ENCODE measurements around the gene BICD2.

The BICD2 gene

GRCh38 chr9:92738661-92739081, 26.0 kb downstream of the BICD2 start:
- Mint-ChIP-seq H3K36me3 (ENCODE audit: insufficient read depth) (peaks cover 3% of the 10 kb centered on the region), H3K27ac (ENCODE audit: low read depth) (peak overlapping the region; percentile 41), H3K4me3 (no peak overlapping the region), H3K9me3 (no peaks in the 10 kb centered on the region), H3K4me1 (peaks cover 81% of the 10 kb centered on the region), H3K27me3 (no peaks in the 10 kb centered on the region)
- no peak for DNase-seq (ENCODE audit: low spot score in 2 of 2)
- ATAC-seq (replicated peaks; ENCODE audit: extremely low read depth, poor library complexity, severe bottlenecking): no peak

DNA sequence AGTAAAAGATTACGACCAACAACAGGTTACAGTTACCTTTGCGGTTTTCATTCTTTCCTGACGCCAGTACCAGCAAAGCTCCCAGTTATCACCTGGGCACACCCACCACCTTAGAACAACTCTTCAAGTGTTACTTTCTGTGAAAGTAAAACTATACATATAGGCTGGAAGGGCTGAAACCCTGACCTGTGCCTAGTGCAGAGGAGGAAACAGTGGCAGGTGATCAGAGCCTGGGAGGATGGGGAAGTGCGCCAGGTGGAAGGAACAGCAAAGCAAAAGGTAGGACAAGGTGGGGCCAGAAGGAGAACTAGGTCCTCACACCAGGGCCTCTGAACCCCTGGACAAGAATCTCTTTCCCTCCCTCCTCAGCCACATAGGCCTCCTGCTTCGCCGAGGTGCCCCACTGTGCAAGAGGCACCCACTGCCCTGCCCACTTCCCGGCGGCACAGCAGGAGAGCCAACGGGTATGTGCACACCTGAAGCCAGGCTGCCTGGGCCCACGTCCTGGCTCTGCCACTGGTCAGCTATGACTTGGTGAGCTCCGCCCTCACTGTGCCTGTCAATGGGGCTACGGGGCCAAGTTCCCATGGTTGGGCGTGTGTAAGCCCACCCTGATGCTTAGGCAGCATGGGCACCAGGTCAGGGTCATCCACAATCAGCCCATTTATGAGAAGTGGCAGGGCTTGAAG, 26.9 kb downstream of the BICD2 start:
- peaks cover 2% of the 10 kb centered on the region for H3K36me3 Mint-ChIP-seq (ENCODE audit: insufficient read depth)
- ATAC-seq (replicated peaks; ENCODE audit: extremely low read depth, poor library complexity, severe bottlenecking): no peak
- no peaks in the 10 kb centered on the region for H3K27me3 Mint-ChIP-seq

GRCh38 chr9:92737216-92737606, 27.4 kb downstream of the BICD2 start:
- ATAC-seq (replicated peaks; ENCODE audit: extremely low read depth, poor library complexity, severe bottlenecking) (no peak), DNase-seq (ENCODE audit: low spot score in 2 of 2) (no peak)
- Mint-ChIP-seq H3K4me3 (no peak overlapping the region), H3K36me3 (ENCODE audit: insufficient read depth) (peaks cover 2% of the 10 kb centered on the region), H3K9me3 (no peaks in the 10 kb centered on the region), H3K27me3 (no peaks in the 10 kb centered on the region), H3K27ac (ENCODE audit: low read depth) (peak overlapping the region; percentile 41), H3K4me1 (peaks cover 80% of the 10 kb centered on the region)

More for the DNA sequence above, 26.9 kb downstream of the BICD2 start:
- no peak for DNase-seq (ENCODE audit: low spot score in 2 of 2)
- peak overlapping the region; percentile 41 for H3K27ac Mint-ChIP-seq (ENCODE audit: low read depth)
- peaks cover 81% of the 10 kb centered on the region for H3K4me1 Mint-ChIP-seq
- no peak overlapping the region for H3K4me3 Mint-ChIP-seq
- H3K9me3 Mint-ChIP-seq: no peaks in the 10 kb centered on the region

- Mint-ChIP-seq H3K27ac (ENCODE audit: low read depth) (no peak overlapping the region), H3K9me3 (no peaks in the 10 kb centered on the region), H3K36me3 (ENCODE audit: insufficient read depth) (peaks cover 2% of the 10 kb centered on the region), H3K4me3 (no peak overlapping the region), H3K27me3 (no peaks in the 10 kb centered on the region), H3K4me1 (peaks cover 84% of the 10 kb centered on the region)
- no peak for DNase-seq (ENCODE audit: low spot score in 2 of 2)
- ATAC-seq (replicated peaks; ENCODE audit: extremely low read depth, poor library complexity, severe bottlenecking): no peak
Measured at GRCh38 chr9:92736563-92737215, 27.9 kb downstream of the BICD2 start.

DNA sequence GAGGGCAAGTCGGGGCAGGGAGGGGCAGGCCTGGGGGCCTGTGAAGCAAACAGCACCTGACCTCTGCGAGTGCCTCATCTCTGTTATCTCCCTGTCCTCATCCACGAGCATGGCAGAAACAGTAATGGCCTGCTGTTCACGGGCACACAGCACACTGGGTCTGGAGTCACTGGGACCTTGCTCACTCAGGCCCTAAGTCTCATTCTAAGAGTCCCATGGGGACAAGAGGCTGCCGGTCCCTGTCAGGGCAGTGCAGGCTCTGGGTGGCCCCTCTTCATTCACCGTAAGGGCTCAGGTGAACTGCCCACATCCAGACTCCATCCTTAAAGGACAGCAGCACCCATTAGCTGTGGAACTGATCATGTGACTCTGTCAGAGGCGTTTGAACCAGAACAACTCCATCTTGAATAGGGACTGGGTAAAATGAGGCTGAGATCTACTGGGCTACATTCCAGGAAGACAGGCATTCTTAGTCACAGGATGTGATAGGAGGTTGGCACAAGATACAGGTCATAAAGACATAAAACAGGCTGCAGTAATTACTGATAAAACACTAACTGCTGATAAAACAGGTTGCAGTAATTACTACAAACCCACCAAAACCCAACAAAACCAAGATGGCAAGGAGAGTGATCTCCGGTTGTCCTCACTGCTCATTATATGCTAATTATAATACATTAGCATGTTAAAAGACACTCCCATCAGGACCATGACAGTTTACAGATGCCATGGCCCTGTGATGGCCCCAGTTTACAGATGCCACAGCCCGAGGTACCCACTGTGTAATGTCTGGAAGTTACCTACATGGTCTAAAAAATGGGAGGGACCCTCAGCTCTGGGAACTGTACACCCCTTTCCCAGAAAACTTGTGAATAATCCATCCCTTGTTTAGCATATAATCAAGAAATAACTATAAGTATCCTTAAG, 28.7 kb downstream of the BICD2 start:
- Mint-ChIP-seq H3K27ac (ENCODE audit: low read depth) (peak overlapping the region; percentile 53), H3K9me3 (no peaks in the 10 kb centered on the region), H3K4me3 (no peak overlapping the region), H3K36me3 (ENCODE audit: insufficient read depth) (peaks cover 2% of the 10 kb centered on the region), H3K4me1 (peaks cover 83% of the 10 kb centered on the region), H3K27me3 (no peaks in the 10 kb centered on the region)
- no peak for ATAC-seq (replicated peaks; ENCODE audit: extremely low read depth, poor library complexity, severe bottlenecking)
- DNase-seq (ENCODE audit: low spot score in 2 of 2): no peak

DNA sequence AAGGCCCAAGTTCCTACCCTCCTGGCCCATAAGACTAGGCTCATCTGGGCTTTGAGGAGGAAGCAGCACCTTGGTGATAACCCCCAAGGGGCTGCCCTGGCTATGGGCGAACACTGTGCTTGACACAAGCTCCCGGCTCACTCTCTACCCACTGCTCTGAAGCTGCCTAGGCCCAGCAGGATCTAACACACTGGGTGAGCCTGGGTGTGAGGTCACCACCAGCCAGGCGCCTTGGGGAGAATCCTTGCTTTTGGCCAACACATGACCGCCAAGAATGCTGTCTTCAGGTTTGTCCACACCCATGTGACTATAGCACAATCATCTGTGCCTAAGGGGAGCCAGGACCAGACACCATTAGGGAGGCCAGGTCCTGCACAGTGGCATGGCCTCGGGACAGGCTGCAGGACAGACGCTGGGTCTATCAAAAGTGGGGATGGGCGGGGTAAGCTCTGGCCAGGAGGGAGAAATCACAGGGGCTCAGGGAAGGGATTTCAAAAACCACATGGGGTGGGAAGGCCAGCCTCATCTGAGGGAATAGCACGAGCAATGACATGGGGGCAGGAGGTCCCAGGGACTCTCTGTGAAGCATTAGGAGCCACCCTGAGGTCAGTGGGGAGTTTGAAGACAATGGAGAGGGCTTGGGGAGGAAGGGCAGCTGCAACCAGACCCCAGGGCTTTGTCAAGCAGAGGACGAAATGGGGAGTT, 29.6 kb downstream of the BICD2 start:
- no peak overlapping the region for H3K4me3 Mint-ChIP-seq
- DNase-seq (ENCODE audit: low spot score in 2 of 2) (no peak), ATAC-seq (replicated peaks; ENCODE audit: extremely low read depth, poor library complexity, severe bottlenecking) (no peak)
- H3K9me3 Mint-ChIP-seq: no peaks in the 10 kb centered on the region
- peak overlapping the region; percentile 53 for H3K27ac Mint-ChIP-seq (ENCODE audit: low read depth)
- H3K36me3 Mint-ChIP-seq (ENCODE audit: insufficient read depth): peaks cover 2% of the 10 kb centered on the region
- no peaks in the 10 kb centered on the region for H3K27me3 Mint-ChIP-seq
- peaks cover 75% of the 10 kb centered on the region for H3K4me1 Mint-ChIP-seq

DNA sequence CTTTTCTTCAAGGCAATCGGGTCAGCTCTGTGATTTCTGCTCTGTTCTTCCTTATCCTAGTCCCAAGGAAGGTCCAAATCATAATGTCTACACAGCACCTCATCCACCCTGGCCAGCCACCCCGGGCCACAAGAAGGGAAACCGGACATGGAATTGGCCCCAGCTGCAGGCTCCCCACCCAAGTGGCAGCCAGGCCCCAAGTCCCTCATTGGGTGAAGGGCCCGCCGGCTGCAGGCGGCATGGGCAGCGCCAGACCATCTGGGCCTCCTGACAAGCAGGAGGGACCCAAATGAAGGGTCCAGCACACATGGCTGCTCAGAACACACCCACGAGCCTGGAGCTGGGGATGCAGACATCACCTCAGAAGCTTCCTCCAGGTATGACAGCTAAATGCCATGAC, 33.7 kb downstream of the BICD2 start:
- no peak overlapping the region for H3K4me3 Mint-ChIP-seq
- H3K27ac Mint-ChIP-seq (ENCODE audit: low read depth): peak overlapping the region; percentile 91
- peaks cover 7% of the 10 kb centered on the region for H3K36me3 Mint-ChIP-seq (ENCODE audit: insufficient read depth)
- H3K27me3 Mint-ChIP-seq: no peaks in the 10 kb centered on the region
- H3K9me3 Mint-ChIP-seq: no peaks in the 10 kb centered on the region
- peaks cover 51% of the 10 kb centered on the region for H3K4me1 Mint-ChIP-seq
- ATAC-seq (replicated peaks; ENCODE audit: extremely low read depth, poor library complexity, severe bottlenecking) (no peak), DNase-seq (ENCODE audit: low spot score in 2 of 2) (no peak)

DNA sequence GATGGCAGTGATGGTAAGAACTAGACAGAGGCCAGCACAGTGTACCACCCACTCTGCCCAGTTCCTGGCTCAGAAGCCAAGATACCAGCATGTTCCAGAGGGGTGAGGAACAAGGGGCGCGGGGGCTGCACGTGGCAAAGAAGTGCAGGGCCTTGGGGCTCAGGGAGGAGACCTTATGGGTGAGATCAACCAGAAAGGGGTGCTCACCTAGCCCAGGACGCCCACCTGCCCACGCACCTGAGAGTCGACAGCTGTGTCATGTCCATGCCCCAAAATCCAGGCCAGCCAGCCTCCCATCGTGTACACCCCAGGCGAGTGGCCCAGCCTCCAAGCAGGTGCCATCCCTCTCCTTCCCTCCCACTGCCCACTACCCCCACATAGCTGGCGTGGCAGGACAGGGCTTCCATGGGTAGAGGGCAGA, 34.9 kb downstream of the BICD2 start:
- no peak overlapping the region for H3K4me3 Mint-ChIP-seq

DNA sequence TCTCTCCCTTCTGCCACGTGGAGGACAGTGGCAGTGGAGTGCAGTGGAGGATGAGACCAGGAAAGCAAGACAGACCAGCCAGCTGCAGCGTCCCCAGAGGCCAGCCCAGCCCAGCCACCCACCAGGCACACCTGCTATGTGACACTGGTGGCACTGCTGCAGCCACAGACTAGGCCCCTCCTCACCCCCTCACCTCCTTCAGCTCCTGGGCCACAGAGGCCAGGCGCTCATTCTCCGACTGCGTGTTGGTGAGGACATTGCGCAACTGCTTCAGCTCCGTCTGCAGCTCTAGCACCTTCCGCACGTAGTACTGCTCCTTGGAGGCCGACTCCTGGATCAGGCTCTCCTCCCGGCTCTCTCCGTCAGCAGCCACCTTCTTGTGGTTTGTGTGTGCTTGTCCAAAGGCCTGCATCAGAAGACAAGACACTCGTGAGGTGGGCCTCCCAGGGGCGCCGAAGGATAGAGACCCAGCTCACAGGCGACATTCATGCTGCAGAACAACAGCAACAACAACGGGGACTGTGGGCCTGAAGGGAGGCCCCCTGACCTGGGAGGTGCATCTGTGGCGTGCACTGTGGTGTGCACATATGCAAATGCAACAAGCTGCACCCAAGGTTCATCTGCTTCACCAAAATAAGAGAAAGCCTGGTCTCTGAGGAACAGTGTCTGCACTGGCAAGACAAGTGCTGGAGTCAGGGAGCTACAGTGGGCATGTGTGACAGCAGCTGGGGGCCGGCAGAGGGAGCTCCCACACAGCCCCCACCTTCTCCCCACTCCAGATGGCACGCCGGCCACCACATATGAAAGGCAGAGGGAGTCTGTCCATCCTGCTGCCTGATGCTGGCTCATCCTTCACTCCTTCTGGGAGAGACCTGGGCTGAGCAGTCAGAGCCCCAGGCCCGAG, 35.5 kb downstream of the BICD2 start:
- ATAC-seq (replicated peaks; ENCODE audit: extremely low read depth, poor library complexity, severe bottlenecking): no peak

More for the DNA sequence above, 34.9 kb downstream of the BICD2 start:
- ATAC-seq (replicated peaks; ENCODE audit: extremely low read depth, poor library complexity, severe bottlenecking) (no peak), DNase-seq (ENCODE audit: low spot score in 2 of 2) (no peak)
- Mint-ChIP-seq H3K36me3 (ENCODE audit: insufficient read depth) (peaks cover 7% of the 10 kb centered on the region), H3K27me3 (no peaks in the 10 kb centered on the region), H3K9me3 (no peaks in the 10 kb centered on the region), H3K27ac (ENCODE audit: low read depth) (no peak overlapping the region), H3K4me1 (peaks cover 47% of the 10 kb centered on the region)

DNA sequence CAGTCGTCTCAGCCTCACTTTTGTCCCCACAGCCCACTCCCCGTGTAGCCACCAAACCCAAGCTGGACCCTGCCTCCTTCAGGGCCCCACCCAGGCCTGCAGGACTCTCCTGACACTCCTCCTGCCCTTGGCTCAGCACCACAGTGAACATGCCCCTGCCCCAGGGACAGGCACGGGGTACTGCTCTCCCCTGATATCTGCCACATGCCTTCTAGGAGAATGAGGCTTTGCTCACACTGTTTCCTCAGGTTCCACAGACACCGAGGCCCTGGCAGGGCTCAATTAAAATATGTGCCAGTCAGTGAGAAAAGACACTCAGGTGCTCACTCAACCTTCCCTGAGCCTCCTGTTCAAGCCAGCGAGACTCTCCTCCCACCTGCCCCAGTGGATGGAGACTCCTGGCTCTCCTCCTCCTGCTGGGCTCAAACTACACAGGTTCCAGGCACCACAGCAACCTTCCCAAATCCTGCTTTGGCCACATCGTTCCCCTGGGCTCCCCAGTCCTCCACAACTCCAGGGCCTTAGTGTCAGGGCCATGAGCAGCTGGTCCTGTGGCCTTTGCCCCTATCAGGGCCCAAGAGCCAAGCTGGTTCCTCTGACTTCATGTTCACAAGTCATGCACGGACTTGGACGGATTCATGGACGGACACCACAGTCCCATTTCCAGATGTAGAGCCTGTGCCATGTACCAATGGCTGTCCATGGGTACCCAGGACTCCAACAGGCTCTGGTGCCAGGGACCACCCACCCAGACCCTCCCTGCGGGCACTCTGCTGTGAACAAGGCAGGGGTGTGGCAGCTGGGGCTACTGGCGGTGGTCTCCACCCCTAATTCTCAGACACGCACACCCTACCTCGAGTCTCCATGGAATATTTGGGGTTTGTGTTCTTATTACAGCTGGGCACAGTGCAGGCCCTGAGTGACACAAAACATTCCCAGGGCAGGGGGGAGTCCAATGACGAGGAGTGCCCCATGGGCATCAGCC, 36.6 kb downstream of the BICD2 start:
- peaks cover 12% of the 10 kb centered on the region for H3K36me3 Mint-ChIP-seq (ENCODE audit: insufficient read depth)
- no peak overlapping the region for H3K4me3 Mint-ChIP-seq
- ATAC-seq (replicated peaks; ENCODE audit: extremely low read depth, poor library complexity, severe bottlenecking) (no peak), DNase-seq (ENCODE audit: low spot score in 2 of 2) (no peak)
- peak overlapping the region; percentile 80 for H3K27ac Mint-ChIP-seq (ENCODE audit: low read depth)
- H3K4me1 Mint-ChIP-seq: peaks cover 51% of the 10 kb centered on the region
- no peaks in the 10 kb centered on the region for H3K9me3 Mint-ChIP-seq
- no peaks in the 10 kb centered on the region for H3K27me3 Mint-ChIP-seq

More for the DNA sequence above, 35.5 kb downstream of the BICD2 start:
- H3K27me3 Mint-ChIP-seq: no peaks in the 10 kb centered on the region
- no peaks in the 10 kb centered on the region for H3K9me3 Mint-ChIP-seq
- H3K36me3 Mint-ChIP-seq (ENCODE audit: insufficient read depth): peaks cover 8% of the 10 kb centered on the region
- H3K4me3 Mint-ChIP-seq: no peak overlapping the region
- no peak overlapping the region for H3K27ac Mint-ChIP-seq (ENCODE audit: low read depth)
- H3K4me1 Mint-ChIP-seq: peaks cover 52% of the 10 kb centered on the region
- no peak for DNase-seq (ENCODE audit: low spot score in 2 of 2)

Data from central memory CD8-positive, alpha-beta T cell (primary cell).